Epithelial cell of prostate (primary cell): ENCODE data around the gene TFF1.

Source experiments
- DNase-seq: peaks from one replicate; pipeline ENCODE4 v3.0.0-alpha.2; 2011; ENCODE audit warnings: low read depth, low spot score
- H3K27ac ChIP-seq: fragments of 450-650 bp; 2 replicates; pipeline ENCODE4 v1.5.1; 2017; ENCODE audit warnings: mild to moderate bottlenecking

The TFF1 gene

DNA sequence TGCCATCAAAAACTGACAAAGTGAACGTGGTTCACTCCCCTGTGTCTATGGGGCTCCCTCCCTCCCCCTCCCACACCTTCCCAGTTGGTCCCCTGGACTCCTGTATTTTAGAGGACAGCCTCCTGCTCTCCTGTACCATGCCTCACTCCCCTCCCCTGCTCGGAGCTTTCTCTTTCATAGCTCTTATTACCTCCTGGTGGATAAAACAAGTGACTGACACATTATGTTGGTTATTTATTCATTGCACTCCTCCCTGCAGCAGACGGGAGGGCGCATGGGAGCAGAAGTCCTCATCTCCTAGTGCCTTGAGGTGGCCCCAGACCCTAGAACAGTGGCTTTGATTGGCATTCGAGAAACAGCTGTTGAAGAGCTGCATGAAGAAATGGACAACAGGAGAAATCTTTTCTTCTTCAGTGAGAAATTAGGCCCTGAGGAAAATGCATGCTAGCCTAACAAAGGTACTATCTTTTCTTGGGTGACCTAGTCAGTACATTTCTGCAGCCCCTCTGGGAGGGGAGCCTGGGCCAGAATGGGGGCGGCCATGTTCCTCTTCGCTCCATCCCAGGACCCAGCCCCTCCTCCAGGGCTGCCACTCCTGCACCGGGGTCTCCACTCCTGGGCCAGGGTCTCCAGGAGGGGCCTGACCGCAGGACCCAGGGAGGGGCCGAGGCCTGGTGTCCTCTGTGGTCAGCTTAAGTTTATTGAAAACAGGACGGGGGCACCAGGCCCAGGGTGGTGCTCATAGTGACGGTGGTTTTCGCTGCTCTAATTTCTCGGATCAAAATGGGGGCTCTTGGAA is 1.2 kb upstream of the TFF1 start:
- H3K27ac ChIP-seq, result no peak overlapping the region
- no peak for DNase-seq

DNA sequence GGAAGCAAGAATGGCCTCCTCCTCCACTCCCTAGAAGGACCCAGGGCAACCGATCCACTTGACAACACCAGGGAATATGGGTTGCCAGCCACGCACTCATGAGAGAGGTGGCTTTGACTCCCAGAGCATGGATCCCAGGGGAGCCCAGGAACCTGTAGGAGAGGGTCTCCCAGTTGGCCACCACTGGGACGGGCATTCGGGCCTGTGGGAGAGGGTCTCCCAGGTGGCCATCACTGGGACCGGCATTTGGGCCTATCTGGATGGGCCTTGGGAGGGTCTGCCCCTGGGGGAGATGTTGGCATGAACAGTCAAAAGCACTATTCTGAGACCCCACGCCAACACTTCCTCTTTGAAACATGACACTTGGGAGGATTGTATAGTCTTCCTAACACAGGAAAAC is 565 bp downstream of the TFF1 start:
- no peak overlapping the region for H3K27ac ChIP-seq
- DNase-seq, result no peak

DNA sequence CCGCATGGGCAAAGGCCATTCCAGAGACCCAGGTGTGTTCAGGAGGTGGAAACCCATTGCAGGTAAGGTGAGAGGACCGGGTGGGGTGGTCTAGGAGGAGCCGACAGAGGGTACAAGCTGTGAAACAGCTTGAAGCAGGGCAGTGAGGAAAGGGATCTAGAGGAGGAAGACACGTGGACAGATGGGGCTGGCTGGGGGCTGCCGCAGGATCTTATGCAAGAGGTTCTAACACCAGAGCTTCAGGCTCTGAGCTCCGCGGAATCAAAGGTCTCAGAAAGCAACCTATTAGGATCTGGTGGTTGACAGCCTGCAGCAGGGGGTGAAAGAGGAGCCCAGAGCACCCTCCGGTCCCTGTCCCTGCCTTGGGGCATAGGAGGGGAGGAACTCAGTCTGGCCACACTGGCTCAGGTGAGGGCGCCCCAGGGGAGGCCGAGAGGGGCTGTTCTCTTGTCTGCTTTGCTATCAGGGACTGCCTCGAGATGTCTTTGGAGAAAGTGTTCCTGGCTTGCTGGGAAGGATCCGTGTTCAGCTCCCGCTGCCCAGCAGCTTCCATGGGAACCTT is 1.9 kb downstream of the TFF1 start:
- H3K27ac ChIP-seq, result no peak overlapping the region
- no peak for DNase-seq

- DNase-seq, result no peak
- H3K27ac ChIP-seq, result no peak overlapping the region
Observed at GRCh38 chr21:42363312-42363711, 3.0 kb downstream of the TFF1 start.

DNA sequence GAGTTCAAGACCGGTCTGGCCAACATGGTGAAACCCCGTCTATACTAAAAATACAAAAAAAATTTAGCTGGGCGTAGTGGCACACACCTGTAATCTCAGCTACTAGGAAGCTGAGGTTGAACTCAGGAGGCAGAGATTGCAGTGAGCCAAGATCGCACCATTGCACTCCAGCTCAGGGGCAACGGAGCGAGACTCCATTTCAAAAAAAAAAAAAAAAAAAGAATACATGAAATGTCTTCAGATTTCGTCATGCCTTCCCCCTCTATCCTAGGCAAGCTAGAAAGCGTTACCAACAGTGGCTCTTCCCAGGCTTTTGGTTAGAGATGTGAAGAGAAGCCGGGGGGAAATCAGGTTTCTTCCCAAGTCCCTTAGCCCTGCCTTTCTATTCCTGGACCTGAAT is 3.6 kb downstream of the TFF1 start:
- no peak for DNase-seq
- H3K27ac ChIP-seq, result no peak overlapping the region

DNA sequence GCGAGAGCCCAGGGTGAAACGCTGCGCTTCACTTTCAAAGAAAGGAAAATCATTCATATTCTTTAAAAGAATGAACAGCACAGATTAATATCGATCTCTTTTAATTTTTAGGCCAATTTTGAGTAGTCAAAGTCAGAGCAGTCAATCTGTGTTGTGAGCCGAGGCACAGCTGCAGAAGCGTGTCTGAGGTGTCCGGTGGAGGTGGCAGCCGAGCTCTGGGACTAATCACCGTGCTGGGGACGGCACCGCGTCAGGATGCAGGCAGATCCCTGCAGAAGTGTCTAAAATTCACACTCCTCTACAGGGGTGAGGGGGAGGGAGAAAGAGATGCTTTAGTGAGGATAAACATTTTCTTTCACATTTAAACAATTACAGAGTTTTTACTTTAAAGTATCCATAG is 4.1 kb downstream of the TFF1 start:
- no peak for DNase-seq
- no peak overlapping the region for H3K27ac ChIP-seq

DNA sequence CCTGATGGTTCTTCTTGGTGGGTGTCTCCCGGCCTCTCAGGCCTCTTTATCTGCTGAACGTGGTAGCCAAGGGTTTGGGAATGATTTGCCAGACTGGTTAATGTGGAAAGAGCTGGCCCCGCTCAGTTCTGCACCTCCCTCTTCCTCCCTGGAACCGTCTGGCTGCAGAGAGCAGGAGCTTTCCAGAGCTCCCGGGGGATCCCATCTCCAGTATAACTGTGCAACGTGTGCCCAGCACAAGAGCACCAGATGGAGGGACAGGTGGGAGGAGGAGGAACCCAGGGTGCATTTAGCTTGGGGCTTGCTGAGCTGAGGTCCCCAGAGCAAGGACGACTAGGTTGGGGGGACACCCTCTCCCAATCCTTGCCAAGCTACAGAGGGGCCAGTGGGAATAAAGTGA is 5.0 kb downstream of the TFF1 start:
- H3K27ac ChIP-seq, result no peak overlapping the region
- no peak for DNase-seq

DNA sequence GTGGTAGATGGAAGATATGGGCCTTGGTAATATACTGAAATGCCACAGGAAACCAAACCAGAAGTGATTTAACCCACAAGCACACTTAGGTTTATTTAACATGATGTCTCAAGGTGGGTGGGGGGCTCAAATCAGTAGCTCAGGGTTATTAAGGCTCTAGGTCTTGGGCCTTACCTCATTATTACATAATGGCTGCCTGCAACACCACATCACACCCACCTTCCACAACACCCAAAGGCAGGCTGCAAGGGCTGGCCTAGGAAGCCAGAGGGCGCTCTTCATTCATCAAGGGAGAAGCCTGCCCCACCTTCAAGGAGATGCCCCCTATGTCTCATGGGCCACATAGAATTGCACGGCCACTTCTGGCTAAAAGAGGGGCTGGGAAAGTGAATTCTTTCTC is 6.0 kb downstream of the TFF1 start:
- no peak overlapping the region for H3K27ac ChIP-seq
- no peak for DNase-seq

GRCh38 chr21:42358937-42359336 is 7.4 kb downstream of the TFF1 start:
- no peak for DNase-seq
- no peak overlapping the region for H3K27ac ChIP-seq

- no peak overlapping the region for H3K27ac ChIP-seq
- no peak for DNase-seq
Observed at GRCh38 chr21:42358261-42358660, 8.1 kb downstream of the TFF1 start.

DNA sequence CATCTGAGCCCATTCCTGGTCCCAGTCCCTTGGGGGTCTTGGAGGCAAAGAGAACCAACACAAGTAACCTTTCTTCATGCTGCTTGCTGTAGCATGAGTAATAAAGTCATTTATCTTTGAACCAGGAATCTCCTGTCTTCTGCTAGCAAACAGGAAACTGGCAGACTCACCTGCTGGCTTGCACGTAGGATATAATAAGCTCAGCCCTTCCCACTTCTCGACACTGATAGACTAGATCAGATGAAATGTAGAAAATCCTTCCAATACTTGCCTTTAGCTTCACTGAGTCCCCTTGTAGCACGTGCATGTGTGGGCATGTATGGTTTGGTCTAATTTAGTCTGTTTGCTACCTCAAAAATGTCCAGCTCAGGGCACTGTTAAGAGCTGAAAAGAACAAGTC is 9.0 kb downstream of the TFF1 start:
- DNase-seq, result no peak
- H3K27ac ChIP-seq, result no peak overlapping the region

DNA sequence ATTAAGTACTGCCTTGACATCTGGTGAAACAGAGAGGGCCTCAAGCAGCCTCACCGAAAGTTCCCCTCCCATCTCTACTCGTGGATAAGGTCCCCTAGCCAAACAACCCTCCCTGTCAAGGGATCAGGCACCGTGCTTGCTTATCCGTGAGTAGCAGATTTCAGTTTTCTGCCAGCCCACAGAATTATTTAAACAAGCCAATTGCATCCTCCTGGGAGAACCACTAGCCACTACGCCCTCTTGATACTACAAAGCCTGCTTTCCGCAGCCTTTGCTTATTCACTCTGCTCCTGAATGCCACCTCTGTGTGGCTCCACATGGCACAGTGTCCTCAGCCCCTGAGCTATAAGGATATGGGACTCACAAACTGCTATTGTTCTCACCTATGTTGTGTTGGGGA is 9.7 kb downstream of the TFF1 start:
- H3K27ac ChIP-seq, result no peak overlapping the region
- no peak for DNase-seq

DNA sequence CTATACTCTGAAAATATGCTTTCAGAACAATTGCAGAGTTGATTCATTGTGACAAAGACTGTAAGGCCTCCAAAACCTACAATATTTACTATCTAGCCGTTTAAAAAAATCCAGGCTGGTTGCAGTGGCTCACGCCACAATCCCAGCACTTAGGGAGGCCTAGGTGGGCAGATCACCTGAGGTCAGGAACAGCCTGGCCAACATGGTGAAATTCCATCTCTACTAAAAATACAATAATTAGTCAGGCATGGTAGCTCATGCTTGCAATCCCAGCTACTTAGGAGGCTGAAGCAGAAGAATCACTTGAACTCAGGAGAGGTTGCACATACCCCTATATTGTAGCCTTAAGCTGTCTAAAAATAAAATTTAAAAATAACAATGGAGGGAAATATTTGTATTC is 10.3 kb downstream of the TFF1 start:
- DNase-seq, result no peak
- H3K27ac ChIP-seq, result no peak overlapping the region

- DNase-seq, result no peak
- H3K27ac ChIP-seq, result no peak overlapping the region
Observed at GRCh38 chr21:42353623-42354022, 12.7 kb downstream of the TFF1 start.

DNA sequence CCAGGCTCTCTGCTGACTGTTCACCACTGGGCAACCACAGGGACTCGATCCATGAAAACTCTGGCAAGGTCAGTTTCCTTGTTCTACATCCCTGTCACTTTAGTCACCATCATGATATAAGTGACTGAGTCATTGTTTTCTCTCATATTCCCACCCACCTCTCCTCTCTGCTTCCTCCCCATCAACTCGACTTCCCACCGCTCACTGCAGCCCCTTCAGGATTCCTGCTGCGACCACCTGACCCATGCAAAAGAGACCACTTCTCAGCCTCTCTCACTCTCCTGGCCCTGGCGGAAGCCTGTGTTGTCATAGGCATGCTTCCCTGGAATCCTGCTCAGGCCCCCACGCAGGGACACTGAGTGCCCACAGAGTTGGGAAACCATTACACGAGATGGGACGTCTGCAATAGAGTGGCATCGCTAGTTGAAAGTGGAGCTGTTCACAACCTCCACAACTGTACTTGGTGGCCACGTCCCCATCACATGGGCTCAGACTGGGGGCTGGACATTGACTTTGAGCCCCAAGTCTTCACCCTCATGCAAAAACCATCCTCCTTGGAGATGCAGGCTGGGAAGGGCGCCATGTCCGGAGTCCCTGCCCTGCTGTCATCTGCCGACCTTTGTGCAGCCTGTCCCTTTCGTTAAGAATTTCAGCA is 13.8 kb downstream of the TFF1 start:
- no peak for DNase-seq

GRCh38 chr21:42351626-42352440 is 14.5 kb downstream of the TFF1 start:
- H3K27ac ChIP-seq, result no peak overlapping the region
- DNase-seq, result no peak

More for the DNA sequence above, 13.8 kb downstream of the TFF1 start:
- H3K27ac ChIP-seq, result no peak overlapping the region

- H3K27ac ChIP-seq, result no peak within 1 kb of the TSS
- DNase-seq, result no peak
Observed at GRCh38 chr21:42350927-42351426, 15.4 kb downstream of the TFF1 start, which contains the start of gene TFF2. Gene TFF2, minus strand, starts transcription at chr21:42350994. Its CDS starts 37 bp downstream, at chr21:42350957.

- H3K27ac ChIP-seq, result no peak overlapping the region
- no peak for DNase-seq
Observed at GRCh38 chr21:42350318-42350910, 15.9 kb downstream of the TFF1 start.

GRCh38 chr21:42349420-42350317 is 16.7 kb downstream of the TFF1 start:
- no peak overlapping the region for H3K27ac ChIP-seq
- no peak for DNase-seq
